MV-4-11 (cell line): ENCODE results near the gene LCE2A.

Source experiments
- DNase-seq: peaks from one replicate; lab custom pipeline; 2025; lab: John Stamatoyannopoulos, UW

LCE2A gene

GRCh38 chr1:152743371-152744145 is 45.4 kb downstream of the LCE2A start:
- DNase-seq = no peak

- DNase-seq = peak; percentile 67
These were observed 47.2 kb downstream of the LCE2A start for GRCh38 chr1:152745289-152745704.

- no peak for DNase-seq
These were observed 47.8 kb downstream of the LCE2A start for GRCh38 chr1:152745765-152746444.

- no peak for DNase-seq
These were observed 49.7 kb downstream of the LCE2A start for GRCh38 chr1:152747831-152748230.
